HG03442 (cell line): ENCODE results near the gene SH3RF3.

Experiments used
- ATAC-seq: cut with Tn5 transposase; IDR thresholded peaks from one replicate; pipeline ENCODE4 v1.9.1; 2021; ENCODE audit warnings: mild to moderate bottlenecking, moderate library complexity; ENCODE audit not compliant: unreplicated experiment

SH3RF3 gene

DNA sequence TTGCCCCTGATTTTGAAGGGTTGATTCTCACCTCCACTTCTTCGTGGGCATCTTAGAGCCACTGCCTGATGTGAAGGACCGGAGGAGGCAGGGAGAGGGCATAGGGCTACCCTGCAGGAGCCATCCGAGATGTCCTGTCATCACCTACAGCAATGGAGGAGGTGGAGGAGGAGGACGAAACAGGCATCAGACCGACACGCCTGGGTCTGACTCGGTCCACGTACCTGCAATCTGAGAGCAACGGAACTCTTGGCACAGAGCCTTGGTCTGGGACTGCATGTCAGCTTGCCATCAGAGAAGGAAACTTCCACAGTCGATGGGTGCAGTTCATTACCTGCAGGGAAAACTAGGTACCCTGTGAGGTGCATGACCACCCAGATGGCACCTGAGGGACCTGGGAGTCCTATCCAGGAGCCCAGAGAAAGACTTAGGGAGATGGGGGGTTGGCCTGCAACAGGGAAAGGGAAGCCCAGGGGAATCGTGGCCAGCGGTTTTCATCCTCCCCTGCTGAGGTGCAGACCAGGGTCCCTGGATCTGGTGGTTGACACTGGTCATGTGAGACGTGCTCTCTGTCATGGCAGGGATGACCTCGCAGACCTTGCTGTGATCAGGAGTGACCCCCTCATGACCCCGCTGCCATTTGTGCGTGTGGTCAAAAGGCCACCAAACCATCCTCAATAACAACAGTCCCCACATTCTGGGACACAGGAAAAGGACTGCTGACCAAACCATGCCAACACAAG is 293.9 kb downstream of the SH3RF3 start:
- ATAC-seq, result no peak

DNA sequence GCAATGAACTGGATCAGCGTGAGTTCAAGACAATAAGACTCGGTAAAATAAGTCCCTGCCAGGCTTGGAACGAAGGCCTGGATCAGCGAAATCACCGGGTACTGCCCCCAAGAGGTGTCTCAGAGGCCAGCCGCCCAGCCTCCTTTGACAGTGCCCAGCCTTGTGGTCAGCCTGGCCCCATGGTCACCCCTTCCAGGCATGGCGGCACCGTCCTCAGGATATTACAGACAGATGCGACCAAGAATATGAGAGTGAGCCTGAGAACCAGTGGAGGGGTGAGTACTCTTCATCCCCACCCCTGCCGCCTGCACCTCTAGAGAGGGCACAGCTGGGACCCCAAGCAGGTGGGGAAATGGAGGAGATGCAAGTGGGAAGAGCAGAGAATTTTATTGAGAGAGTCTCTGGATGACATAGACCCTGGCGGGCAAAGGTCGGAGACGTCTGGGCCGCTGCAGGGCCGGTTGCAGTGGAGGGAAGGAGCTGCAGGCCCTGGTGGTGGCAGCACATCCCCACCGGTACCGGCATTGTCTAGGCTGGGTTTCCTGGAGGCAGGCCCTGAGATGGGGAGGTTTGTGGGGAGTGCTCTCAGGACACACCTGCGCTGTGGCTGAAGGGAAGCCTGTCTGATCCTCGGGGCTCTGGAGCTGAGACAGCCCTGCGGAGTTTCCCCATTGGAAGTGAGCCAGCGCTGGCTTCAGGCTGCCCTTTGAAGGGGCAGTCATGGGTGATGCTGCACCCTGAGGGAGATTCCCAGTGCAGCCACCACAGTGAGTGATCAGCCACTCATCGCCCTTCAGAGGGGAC is 294.8 kb downstream of the SH3RF3 start:
- ATAC-seq, result no peak

DNA sequence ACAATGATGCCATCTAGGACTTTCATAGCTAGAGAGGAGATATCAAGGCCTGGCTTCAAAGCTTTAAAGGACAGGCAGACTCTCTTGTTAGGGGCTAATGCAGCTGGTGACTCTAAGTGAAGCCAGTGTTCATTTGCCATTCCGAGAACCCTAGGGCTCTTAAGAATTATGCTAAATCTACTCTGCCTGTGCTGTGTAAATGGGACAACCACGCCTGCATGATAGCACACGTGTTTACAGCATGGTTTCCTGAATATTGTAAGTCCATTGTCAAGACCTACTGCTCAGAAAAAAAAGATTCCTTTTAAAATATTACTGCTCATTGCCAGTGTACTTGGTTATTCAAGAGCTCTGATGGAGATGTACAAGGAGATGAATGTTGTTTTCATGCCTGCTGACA is 296.4 kb downstream of the SH3RF3 start:
- no peak for ATAC-seq

DNA sequence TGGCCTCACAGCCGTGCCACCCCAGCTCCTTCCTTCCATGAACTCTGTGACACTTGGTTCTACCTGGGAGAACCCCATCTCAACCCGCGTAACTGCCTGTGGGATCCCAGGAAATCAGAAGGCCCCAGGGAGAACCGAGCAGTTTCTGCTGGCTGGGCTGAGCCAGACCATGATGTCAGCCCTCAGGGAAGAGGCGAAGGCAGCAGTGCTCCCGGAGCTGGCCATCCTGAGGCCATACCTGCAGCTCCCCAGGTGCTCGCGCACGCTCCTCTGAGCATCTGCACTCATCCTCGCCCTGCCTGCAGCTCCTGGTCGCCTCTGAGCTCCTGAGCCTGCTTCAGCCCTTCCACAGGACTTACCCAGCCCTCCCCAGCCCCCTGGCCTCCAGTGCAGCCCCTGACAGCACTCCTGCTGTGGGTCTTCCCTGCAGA is 298.7 kb downstream of the SH3RF3 start:
- no peak for ATAC-seq

DNA sequence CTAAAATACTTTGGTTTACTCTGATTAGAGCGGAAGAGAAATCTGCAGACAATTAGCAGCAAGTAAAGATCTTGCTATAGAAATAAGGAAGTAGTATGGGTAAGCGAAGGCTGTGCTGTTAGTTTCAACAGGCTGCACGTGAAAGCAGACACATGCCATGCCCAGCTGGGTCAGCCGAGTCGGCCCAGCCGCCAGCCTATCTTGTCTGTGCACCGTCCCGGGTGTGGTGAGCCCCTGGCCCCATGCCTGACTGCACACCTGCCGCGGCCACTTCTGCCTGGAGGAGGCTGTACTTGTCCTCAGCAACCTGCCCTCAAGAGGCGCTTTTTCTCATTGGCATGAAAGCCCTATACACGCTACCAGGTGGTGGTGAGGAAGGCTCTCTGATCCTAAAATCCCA is 299.3 kb downstream of the SH3RF3 start:
- ATAC-seq, result no peak

DNA sequence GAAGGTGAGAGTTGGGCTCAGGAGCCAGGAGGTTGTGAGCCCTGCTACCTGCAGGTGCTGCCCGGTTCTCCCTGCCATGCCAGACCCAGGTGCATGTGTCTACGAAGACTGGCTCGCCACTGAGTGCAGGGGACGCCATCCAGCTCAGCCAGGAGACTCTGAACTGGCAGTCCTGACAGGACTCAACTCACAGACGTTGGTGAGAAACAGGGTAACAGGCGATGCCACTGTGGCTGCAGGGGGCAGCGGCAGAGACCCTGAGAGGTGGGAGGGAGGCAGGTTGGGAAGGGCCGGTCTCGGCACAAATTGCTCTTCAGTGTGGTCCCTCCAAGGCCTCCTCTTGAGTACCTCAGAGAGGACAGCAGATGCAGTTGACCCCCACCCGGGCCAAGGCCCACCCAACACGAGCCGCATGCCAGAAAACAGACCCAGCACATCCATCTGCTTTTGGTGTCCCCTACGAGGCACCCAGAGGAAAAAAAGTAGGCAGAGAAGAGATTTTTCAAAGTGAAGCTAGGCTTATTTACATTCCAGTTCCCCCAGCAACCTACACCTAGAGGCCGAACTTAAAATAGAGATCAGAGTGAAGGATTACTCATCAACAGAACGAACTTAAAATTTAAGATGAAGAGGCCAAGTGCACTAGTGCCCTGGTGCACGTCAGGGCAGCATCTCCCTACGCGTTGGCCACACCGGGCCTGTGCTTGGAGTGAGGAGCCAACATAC is 300.0 kb downstream of the SH3RF3 start:
- no peak for ATAC-seq

DNA sequence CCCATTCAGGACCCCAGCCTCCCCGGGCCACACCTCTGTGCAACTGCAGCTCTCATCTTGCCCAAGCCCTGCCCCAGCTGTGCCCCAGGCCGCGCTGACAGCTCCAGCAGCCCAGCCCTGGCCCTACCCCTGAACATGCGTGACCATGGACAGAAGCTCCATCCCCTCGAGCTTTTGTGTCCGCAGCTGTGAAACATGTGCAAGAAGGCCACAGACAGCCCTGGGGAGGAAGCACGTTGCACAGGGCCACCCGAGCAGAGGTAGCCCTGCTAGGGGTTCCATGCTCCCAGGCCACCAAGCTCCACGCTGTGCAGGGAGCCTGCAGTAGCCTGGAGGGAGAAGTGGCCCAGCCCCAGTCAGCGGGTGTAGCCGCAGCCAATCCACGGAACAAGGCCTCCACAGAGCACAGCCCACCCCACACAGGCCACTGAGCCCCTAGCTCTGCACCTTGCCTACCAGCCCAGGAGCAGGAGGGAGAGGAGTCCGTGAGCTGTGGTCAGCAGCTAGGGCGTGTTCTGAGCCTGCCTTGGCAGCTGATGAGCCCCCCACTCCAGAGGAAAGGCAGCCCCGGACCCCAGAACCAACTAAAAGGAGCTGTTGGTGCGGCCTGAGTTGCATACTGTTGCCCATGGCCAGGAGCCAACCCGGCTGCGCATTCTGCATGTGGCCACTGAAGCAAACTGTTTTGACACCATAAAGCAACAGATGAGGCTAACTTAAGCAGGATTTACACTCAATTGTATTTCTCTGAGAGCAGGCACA is 300.7 kb downstream of the SH3RF3 start:
- ATAC-seq, result no peak

DNA sequence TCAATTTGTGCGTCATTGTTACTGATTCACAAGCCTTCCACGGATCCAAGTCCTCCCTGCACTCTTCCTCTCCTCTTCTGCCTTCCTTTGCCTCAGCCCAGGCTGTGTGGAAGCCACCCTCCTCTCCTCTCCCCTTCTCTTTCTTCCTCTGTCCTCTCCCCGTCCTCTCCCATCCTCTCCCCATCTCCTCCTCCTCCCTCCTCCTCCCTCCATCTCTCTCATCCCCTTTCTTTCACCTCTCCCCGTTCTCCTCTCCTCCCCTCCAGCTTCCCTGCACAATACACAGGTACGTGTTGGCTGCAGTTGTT is 301.3 kb downstream of the SH3RF3 start:
- no peak for ATAC-seq

DNA sequence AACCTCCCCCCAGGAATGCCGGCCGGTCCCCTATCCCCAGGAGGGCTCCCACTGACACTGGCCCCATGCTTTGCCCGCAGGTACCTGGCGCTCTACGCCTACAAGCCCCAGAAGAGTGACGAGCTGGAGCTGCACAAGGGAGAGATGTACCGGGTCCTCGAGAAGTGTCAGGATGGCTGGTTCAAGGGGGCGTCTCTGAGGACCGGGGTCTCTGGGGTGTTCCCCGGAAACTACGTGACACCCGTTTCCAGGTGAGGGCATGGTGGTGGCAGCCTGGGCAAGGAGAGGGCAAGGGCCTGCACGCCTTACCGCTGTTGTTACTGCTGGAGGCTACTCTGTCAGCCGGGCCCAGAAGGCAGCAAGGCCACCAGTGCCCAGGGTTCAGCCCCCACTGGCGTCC is 303.4 kb downstream of the SH3RF3 start:
- ATAC-seq, result no peak

DNA sequence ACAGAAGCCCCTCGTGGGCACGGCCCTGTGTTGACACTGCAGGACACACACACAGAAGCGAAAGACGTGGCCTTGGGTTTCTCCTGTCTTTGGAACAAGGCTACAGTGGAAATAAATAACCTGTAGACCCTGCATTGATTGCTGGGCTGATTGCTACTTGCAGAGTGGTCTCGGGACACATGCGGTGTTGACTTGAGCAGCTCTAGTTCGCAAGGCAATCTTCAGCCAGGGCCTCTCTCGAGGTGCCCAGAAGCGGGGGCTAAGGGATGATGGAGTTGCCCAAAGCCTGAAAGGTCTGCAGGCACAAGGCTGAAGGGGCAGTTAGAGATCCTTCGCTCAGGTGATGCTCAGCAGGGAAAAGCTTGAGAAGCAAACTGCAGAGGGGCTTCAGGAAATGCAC is 304.5 kb downstream of the SH3RF3 start:
- no peak for ATAC-seq

DNA sequence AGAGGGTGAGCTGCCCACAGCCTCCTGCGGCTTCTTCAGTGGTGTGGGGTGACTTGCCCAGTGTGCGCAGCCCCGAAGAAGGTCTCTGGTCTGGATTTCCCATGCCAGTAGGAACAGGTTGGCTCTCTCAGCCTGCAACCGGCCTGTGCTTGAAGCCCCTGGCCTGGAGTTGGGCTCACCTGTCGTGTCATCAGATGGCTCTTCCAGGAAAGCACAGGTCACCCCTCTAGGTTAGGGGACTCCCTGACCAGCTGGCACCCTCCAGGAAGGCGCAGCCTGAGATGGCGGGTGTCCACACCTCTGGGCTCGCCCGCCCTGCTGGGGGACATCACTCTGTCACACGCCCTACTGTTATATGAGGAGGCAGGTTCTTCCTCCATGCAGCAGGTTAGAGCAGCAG is 304.9 kb downstream of the SH3RF3 start:
- no peak for ATAC-seq

DNA sequence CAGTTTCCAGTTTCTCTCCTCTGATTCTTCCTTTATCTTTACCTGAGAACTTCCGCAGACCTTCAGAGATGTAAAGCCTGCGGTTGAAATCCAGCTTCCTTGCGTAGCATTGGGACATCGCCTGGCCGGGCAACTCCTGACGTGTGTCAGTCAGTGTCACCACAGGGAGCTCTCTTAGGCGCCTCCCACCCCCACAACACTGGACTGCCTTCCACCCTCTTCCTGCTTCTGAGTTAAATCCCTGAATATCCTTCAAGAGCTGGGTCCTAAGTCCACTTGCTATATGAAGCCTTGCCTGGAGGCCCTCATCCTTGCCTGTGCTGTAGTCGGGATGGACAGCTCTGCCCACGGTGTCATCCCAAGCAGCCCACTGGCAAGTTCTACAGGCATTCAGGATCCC is 305.3 kb downstream of the SH3RF3 start:
- no peak for ATAC-seq

DNA sequence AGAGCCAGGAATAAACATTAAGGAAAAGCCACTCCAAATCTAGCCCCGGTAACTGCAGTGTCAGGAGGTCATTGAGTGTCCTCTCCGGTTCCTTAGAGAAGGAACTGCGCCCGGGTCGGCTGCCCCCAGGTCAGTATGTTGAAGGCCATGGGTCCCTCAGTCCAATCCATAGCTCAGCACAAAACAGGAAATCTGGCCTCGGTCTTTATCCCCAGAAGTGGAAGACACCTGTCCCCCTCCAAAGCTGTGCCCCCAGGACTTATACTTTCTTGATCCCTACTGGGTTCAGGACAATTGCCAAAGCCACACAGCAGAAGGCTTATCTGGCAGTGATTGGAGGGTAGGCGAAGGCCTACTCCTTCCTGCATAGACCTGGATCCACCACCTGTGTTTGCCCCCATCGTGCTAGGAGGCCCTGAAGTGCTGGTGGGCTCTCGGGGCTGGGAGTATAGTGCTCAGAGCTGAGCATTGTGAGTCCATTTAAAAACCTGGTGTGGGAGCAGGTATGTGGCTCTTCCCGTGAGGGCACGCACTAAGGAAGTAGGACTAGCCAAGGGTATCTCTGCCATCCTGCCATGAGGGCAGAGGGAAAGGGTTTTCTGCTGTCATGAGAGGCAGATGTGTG is 306.2 kb downstream of the SH3RF3 start:
- no peak for ATAC-seq

DNA sequence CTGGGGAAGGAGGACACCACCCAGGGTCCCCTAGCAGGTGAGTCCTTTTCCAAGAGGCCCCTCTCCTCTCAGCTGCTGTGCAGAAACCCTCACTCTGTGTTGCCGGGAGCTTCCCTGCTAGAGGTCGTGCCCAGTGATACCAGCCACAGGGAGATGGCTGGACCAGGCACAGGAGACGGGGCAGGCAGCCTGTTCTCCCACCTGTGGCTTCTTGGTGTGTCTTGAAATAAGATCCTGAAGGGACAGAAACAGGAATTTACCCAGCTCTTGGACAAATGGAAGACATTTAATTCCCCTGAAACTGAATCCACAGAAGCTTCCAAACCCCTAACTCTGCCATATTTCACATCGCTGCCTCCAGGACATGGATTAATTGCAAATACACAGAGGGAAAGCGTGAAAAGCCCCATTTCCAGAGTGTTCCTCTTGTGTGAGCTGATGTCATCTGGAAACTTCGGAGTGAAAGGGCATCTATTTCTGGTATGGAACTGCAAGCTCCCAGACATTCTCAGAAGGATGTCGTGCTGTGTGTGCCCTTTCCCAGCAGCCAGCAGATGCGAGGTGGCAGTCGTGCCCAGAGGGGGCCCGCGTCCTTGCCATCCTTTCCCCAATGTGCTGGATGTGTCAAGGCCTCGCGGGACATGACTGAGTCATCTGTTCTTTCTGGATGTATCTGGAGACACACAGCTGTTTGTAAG is 307.0 kb downstream of the SH3RF3 start:
- ATAC-seq, result no peak

DNA sequence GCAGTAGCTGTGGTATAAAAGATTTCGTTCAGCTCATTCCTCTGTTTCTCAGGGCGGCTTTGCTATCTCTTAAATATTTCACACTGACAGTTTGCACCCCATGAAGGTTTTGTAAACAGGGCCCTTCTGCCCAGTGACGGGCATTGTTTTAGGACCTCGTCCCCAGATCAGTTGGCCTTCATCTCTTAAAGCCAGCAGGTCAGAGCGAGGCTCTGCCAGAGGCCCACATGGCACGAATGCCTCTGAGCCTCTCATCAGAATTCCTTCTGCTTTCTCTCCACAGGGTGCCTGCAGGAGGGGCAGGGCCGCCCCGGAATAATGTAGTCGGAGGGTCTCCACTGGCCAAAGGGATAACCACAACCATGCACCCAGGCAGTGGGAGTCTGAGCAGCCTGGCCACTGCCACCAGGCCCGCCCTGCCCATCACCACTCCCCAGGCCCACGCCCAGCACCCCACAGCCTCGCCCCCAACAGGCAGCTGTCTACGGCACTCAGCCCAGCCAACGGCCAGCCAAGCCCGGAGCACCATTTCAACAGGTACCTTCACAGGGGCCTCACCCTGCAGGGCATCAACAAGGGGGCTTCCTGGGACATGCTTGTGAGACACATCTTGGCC is 307.7 kb downstream of the SH3RF3 start:
- no peak for ATAC-seq

DNA sequence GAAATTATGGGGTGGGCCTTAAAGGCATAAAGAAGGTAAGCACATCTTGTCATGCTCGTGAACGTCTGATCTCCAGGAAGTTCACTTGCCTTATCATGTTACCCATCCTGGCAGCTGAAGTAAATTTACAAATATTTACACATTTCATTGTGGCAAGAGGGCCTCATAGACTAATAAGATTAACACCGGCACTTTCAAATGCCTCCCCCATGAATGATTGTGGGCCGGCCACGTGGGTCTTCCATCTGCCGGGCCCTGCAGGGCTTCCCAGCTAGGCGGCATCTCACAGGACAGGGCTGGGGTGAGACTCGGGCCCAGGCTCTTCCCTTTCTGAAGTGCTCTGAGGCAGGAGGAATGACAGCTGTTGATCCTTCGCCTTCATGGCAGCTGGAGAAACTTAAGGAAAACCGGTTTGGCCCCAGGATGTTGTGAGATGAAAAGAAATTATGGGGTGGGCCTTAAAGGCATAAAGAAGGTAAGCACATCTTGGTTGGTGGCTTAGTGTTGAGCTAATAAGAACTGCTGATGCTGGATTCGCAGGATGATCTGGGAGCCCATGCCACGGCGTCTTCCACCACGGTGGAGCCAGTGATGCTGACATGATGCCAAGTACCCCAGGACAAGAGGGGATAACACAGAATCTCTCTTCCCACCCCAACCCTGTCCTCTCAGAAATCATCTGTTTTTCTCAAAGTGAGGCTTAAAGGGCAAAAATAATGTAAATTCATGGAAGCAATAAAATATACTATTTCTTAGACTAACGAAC is 308.5 kb downstream of the SH3RF3 start:
- no peak for ATAC-seq

DNA sequence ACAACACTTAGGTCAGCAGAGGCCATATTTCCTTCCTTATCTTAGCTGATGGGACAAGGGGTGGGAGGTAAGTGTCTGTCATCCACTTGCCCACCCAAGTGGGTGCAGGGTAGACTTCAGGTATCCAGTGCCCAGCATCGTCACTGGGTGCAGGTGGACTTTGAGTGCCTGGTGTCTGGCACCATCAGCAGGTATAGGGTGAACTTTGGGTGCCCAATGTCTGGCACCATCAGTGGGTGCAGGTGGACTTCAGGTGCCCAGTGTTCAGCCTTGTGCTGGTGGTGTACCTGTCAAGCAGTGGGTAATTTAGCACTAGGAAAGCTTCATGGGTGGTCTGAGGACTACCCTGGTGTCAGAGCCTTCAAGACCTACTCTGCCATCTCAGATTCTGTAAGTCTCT is 309.1 kb downstream of the SH3RF3 start:
- ATAC-seq, result no peak

DNA sequence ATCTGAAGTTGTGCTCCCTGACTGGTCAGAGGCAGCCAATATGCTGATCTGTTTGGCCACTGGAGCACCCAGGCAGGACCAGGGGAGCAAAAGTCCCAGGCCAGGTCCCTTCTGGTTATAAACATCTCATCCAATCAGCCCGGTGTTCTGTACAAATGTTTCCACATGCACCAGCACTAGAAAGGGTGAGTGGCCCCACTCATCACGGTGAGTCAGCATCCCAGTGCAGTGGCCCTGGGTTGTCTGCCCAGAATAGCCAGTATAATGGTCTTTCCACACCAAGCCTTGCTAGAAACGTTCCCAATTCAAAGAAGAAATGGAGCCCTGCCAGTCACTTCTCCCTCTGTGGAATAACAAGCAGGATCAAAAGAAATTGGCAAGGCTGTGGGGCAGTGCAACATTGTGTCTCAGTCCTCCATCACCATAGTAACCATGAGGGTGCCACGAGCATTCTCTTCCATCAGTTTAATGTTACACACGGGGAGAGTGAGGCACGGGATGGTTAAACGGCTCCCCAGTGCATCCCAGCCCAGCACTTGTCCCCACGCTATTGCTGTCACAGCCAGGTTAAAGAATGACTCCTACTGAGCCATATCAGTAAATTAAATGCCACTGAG is 309.9 kb downstream of the SH3RF3 start:
- no peak for ATAC-seq

DNA sequence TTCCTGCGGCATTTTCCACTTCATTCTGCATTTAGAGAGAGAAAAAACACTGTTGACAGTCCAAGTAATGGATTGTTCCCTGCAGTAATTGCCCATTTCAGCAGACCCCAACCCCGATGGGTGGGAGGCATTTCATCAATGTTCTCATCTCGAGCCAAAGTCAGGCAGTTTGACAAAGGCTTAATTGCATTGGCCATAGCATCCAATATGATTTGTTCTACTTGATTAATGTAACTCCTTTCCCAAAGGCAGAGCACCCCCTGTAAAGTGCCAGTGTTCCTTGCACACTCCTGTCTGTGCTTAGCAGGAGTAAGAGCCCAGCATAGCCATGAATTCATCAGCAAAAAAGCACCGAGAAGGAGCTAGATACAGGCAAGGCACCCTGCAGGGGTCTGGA is 310.4 kb downstream of the SH3RF3 start:
- no peak for ATAC-seq
